ENCODE measurements around the gene NDUFA12. TPM values are rescaled to one million over a fixed set of nuclear protein-coding genes. Genes with fewer than 3 reads are reported as not detected.

NDUFA12 gene
- 67.6 TPM for total RNA-seq
- polyA plus RNA-seq: 100 to 1,000 TPM; 264 to 488 (median 327) TPM

GRCh38 chr12:95003213-95003920, at the start of gene NDUFA12:
NDUFA12 (minus strand) TSS chr12:95003697; CDS start chr12:95003680, 17 bp downstream.
- Histone ChIP-seq H3K27ac (ENCODE audit: insufficient read depth, low read length, poor library complexity, severe bottlenecking) (peak within 1 kb of the TSS; percentile 77), H3K4me3 (ENCODE audit: low read depth, low read length) (peak within 1 kb of the TSS; percentile 99), H3K4me1 (ENCODE audit: control insufficient read depth, insufficient read depth, low read length, poor library complexity, severe bottlenecking) (peaks cover 35% of the 10 kb centered on the region), H3K9me3 (ENCODE audit: control insufficient read depth in 2 of 2, low read length in 2 of 2) (peaks cover 20 to 26% of the 10 kb centered on the region in 2 experiments), H3K36me3 (ENCODE audit: control insufficient read depth, insufficient read depth, low read length) (peaks cover 4% of the 10 kb centered on the region), H3K27me3 (ENCODE audit: control insufficient read depth, insufficient read depth, low read length) (no peaks in the 10 kb centered on the region)
- Mint-ChIP-seq H3K36me3 (peaks cover 29% of the 10 kb centered on the region), H3K27me3 (no peaks in the 10 kb centered on the region), H3K27ac (peak within 1 kb of the TSS; percentile 61 to 96 (median 94)), H3K4me1 (peaks cover 20 to 69% (median 46%) of the 10 kb centered on the region in 4 donors), H3K4me3 (peak within 1 kb of the TSS; percentile 88 to 94 (median 93)), H3K9me3 (peaks cover 2 to 17% (median 8%) of the 10 kb centered on the region in 7 donors)
- ATAC-seq (ENCODE audit: low read depth in 2 of 2): peak; percentile 98 to 100
- DNase-seq: peak; percentile 90 to 98 (median 92)

GRCh38 chr12:95051241-95051640, 47.7 kb upstream of the NDUFA12 start:
- Mint-ChIP-seq H3K36me3 (peaks cover 25% of the 10 kb centered on the region), H3K27ac (no peak overlapping the region), H3K4me1 (no peaks in the 10 kb centered on the region), H3K4me3 (no peak overlapping the region), H3K9me3 (no peaks in the 10 kb centered on the region), H3K27me3 (no peaks in the 10 kb centered on the region)
- DNase-seq (no peak), ATAC-seq (ENCODE audit: low read depth in 2 of 2) (no peak)
- Histone ChIP-seq H3K36me3 (ENCODE audit: control insufficient read depth, insufficient read depth, low read length) (peaks cover 43% of the 10 kb centered on the region), H3K27me3 (ENCODE audit: control insufficient read depth, insufficient read depth, low read length) (no peaks in the 10 kb centered on the region), H3K4me3 (ENCODE audit: low read depth, low read length) (no peak overlapping the region), H3K27ac (ENCODE audit: insufficient read depth, low read length, poor library complexity, severe bottlenecking) (no peak overlapping the region), H3K9me3 (ENCODE audit: control insufficient read depth in 2 of 2, low read length in 2 of 2) (no peaks in the 10 kb centered on the region), H3K4me1 (ENCODE audit: control insufficient read depth, insufficient read depth, low read length, poor library complexity, severe bottlenecking) (no peaks in the 10 kb centered on the region)

GRCh38 chr12:95037906-95038305, 34.4 kb upstream of the NDUFA12 start:
- H3K27me3 ChIP-seq (ENCODE audit: control insufficient read depth, insufficient read depth, low read length): no peaks in the 10 kb centered on the region
- DNase-seq (no peak), ATAC-seq (ENCODE audit: low read depth in 2 of 2) (no peak)
- H3K9me3 ChIP-seq (ENCODE audit: control insufficient read depth in 2 of 2, low read length in 2 of 2): no peaks in the 10 kb centered on the region
- Mint-ChIP-seq H3K27me3 (no peaks in the 10 kb centered on the region), H3K27ac (no peak overlapping the region), H3K9me3 (no peaks in the 10 kb centered on the region), H3K4me1 (peaks cover 10 to 20% (median 17%) of the 10 kb centered on the region in 4 donors), H3K4me3 (no peak overlapping the region), H3K36me3 (peaks cover 20% of the 10 kb centered on the region)
- H3K27ac ChIP-seq (ENCODE audit: insufficient read depth, low read length, poor library complexity, severe bottlenecking): no peak overlapping the region
- no peaks in the 10 kb centered on the region for H3K4me1 ChIP-seq (ENCODE audit: control insufficient read depth, insufficient read depth, low read length, poor library complexity, severe bottlenecking)
- peaks cover 35% of the 10 kb centered on the region for H3K36me3 ChIP-seq (ENCODE audit: control insufficient read depth, insufficient read depth, low read length)
- H3K4me3 ChIP-seq (ENCODE audit: low read depth, low read length): no peak overlapping the region

GRCh38 chr12:95034750-95035149, 31.3 kb upstream of the NDUFA12 start:
- Mint-ChIP-seq H3K27me3 (no peaks in the 10 kb centered on the region), H3K36me3 (peaks cover 24% of the 10 kb centered on the region)

GRCh38 chr12:95022477-95022876, 19.0 kb upstream of the NDUFA12 start:
- DNase-seq (no peak), ATAC-seq (ENCODE audit: low read depth in 2 of 2) (no peak)
- Mint-ChIP-seq H3K27me3 (no peaks in the 10 kb centered on the region), H3K9me3 (no peaks in the 10 kb centered on the region), H3K36me3 (peaks cover 29% of the 10 kb centered on the region), H3K4me3 (no peak overlapping the region), H3K27ac (no peak overlapping the region), H3K4me1 (no peaks in the 10 kb centered on the region)
- Histone ChIP-seq H3K27ac (ENCODE audit: insufficient read depth, low read length, poor library complexity, severe bottlenecking) (no peak overlapping the region), H3K9me3 (ENCODE audit: control insufficient read depth in 2 of 2, low read length in 2 of 2) (no peaks in the 10 kb centered on the region), H3K4me3 (ENCODE audit: low read depth, low read length) (no peak overlapping the region), H3K4me1 (ENCODE audit: control insufficient read depth, insufficient read depth, low read length, poor library complexity, severe bottlenecking) (no peaks in the 10 kb centered on the region), H3K27me3 (ENCODE audit: control insufficient read depth, insufficient read depth, low read length) (no peaks in the 10 kb centered on the region), H3K36me3 (ENCODE audit: control insufficient read depth, insufficient read depth, low read length) (peaks cover 7% of the 10 kb centered on the region)

More at GRCh38 chr12:95034750-95035149, 31.3 kb upstream of the NDUFA12 start:
- peaks cover 5 to 15% (median 13%) of the 10 kb centered on the region in 4 donors for H3K4me1 Mint-ChIP-seq
- H3K9me3 ChIP-seq (ENCODE audit: control insufficient read depth in 2 of 2, low read length in 2 of 2): no peaks in the 10 kb centered on the region
- ATAC-seq (ENCODE audit: low read depth in 2 of 2): no peak
- no peaks in the 10 kb centered on the region for H3K4me1 ChIP-seq (ENCODE audit: control insufficient read depth, insufficient read depth, low read length, poor library complexity, severe bottlenecking)
- no peak overlapping the region for H3K27ac Mint-ChIP-seq
- DNase-seq: no peak
- H3K27me3 ChIP-seq (ENCODE audit: control insufficient read depth, insufficient read depth, low read length): no peaks in the 10 kb centered on the region
- no peak overlapping the region for H3K4me3 Mint-ChIP-seq
- no peaks in the 10 kb centered on the region for H3K9me3 Mint-ChIP-seq
- H3K27ac ChIP-seq (ENCODE audit: insufficient read depth, low read length, poor library complexity, severe bottlenecking): no peak overlapping the region
- no peak overlapping the region for H3K4me3 ChIP-seq (ENCODE audit: low read depth, low read length)
- peaks cover 34% of the 10 kb centered on the region for H3K36me3 ChIP-seq (ENCODE audit: control insufficient read depth, insufficient read depth, low read length)

GRCh38 chr12:95017482-95017881, 14.0 kb upstream of the NDUFA12 start:
- H3K4me1 ChIP-seq (ENCODE audit: control insufficient read depth, insufficient read depth, low read length, poor library complexity, severe bottlenecking): no peaks in the 10 kb centered on the region
- no peaks in the 10 kb centered on the region for H3K9me3 ChIP-seq (ENCODE audit: control insufficient read depth in 2 of 2, low read length in 2 of 2)
- DNase-seq: no peak
- no peak for ATAC-seq (ENCODE audit: low read depth in 2 of 2)
- no peak overlapping the region for H3K27ac Mint-ChIP-seq
- peaks cover 4% of the 10 kb centered on the region for H3K36me3 ChIP-seq (ENCODE audit: control insufficient read depth, insufficient read depth, low read length)
- H3K27ac ChIP-seq (ENCODE audit: insufficient read depth, low read length, poor library complexity, severe bottlenecking): no peak overlapping the region
- H3K27me3 Mint-ChIP-seq: peaks cover 5% of the 10 kb centered on the region
- peaks cover 0 to 5% (median 0%) of the 10 kb centered on the region in 7 donors for H3K9me3 Mint-ChIP-seq
- peaks cover 0 to 2% (median 0%) of the 10 kb centered on the region in 4 donors for H3K4me1 Mint-ChIP-seq
- no peaks in the 10 kb centered on the region for H3K27me3 ChIP-seq (ENCODE audit: control insufficient read depth, insufficient read depth, low read length)
- H3K4me3 ChIP-seq (ENCODE audit: low read depth, low read length): no peak overlapping the region
- peaks cover 32% of the 10 kb centered on the region for H3K36me3 Mint-ChIP-seq
- H3K4me3 Mint-ChIP-seq: no peak overlapping the region

GRCh38 chr12:95016120-95016519, 12.6 kb upstream of the NDUFA12 start:
- Mint-ChIP-seq H3K36me3 (peaks cover 26% of the 10 kb centered on the region), H3K9me3 (peaks cover 0 to 5% (median 0%) of the 10 kb centered on the region in 7 donors), H3K27ac (no peak overlapping the region), H3K4me1 (peaks cover 0 to 2% (median 0%) of the 10 kb centered on the region in 4 donors), H3K27me3 (peaks cover 7% of the 10 kb centered on the region), H3K4me3 (no peak overlapping the region)
- Histone ChIP-seq H3K27me3 (ENCODE audit: control insufficient read depth, insufficient read depth, low read length) (no peaks in the 10 kb centered on the region), H3K4me1 (ENCODE audit: control insufficient read depth, insufficient read depth, low read length, poor library complexity, severe bottlenecking) (no peaks in the 10 kb centered on the region), H3K36me3 (ENCODE audit: control insufficient read depth, insufficient read depth, low read length) (peaks cover 2% of the 10 kb centered on the region), H3K4me3 (ENCODE audit: low read depth, low read length) (no peak overlapping the region), H3K27ac (ENCODE audit: insufficient read depth, low read length, poor library complexity, severe bottlenecking) (no peak overlapping the region), H3K9me3 (ENCODE audit: control insufficient read depth in 2 of 2, low read length in 2 of 2) (no peaks in the 10 kb centered on the region)
- DNase-seq: no peak
- no peak for ATAC-seq (ENCODE audit: low read depth in 2 of 2)

- Mint-ChIP-seq H3K4me1 (peaks cover 0 to 2% (median 0%) of the 10 kb centered on the region in 4 donors), H3K27me3 (peaks cover 8% of the 10 kb centered on the region), H3K4me3 (no peak overlapping the region), H3K9me3 (peaks cover 0 to 7% (median 0%) of the 10 kb centered on the region in 7 donors), H3K27ac (no peak overlapping the region), H3K36me3 (peaks cover 17% of the 10 kb centered on the region)
- Histone ChIP-seq H3K27ac (ENCODE audit: insufficient read depth, low read length, poor library complexity, severe bottlenecking) (no peak overlapping the region), H3K4me3 (ENCODE audit: low read depth, low read length) (no peak overlapping the region), H3K4me1 (ENCODE audit: control insufficient read depth, insufficient read depth, low read length, poor library complexity, severe bottlenecking) (no peaks in the 10 kb centered on the region), H3K36me3 (ENCODE audit: control insufficient read depth, insufficient read depth, low read length) (no peaks in the 10 kb centered on the region), H3K27me3 (ENCODE audit: control insufficient read depth, insufficient read depth, low read length) (no peaks in the 10 kb centered on the region), H3K9me3 (ENCODE audit: control insufficient read depth in 2 of 2, low read length in 2 of 2) (no peaks in the 10 kb centered on the region)
- DNase-seq (no peak), ATAC-seq (ENCODE audit: low read depth in 2 of 2) (no peak)
Measured at GRCh38 chr12:95014554-95014953, 11.1 kb upstream of the NDUFA12 start.

Measured in CD4-positive, CD25-positive, alpha-beta regulatory T cell (primary cell).